Measurements from ENCODE around the gene KDM5B. TPM values are rescaled to one million over a fixed set of nuclear protein-coding genes. Genes with fewer than 3 reads are reported as not detected.

The KDM5B gene
- total RNA-seq, 1 experiment from 2014 or later, result 44.6 TPM

GRCh38 chr1:202710070-202711045 is 97.9 kb downstream of the KDM5B start, which contains the start of gene SYT2:
SYT2 (minus strand) TSS chr1:202710454; CDS start chr1:202605772, 104,682 bp downstream.
- Histone ChIP-seq H3K79me2 (ENCODE audit: insufficient read depth, low read length) (no peaks in the 10 kb centered on the region), H3K9ac (ENCODE audit: low read length) (no peak within 1 kb of the TSS), H3K4me2 (ENCODE audit: low read length) (no peak within 1 kb of the TSS), H3K27ac (ENCODE audit: low read depth, low read length) (no peak within 1 kb of the TSS), H3K4me1 (ENCODE audit: control insufficient read depth in 1 of 2, insufficient read depth in 2 of 2, low read length in 2 of 2) (no peaks in the 10 kb centered on the region), H3K9me2 (ENCODE audit: insufficient read depth) (no peaks in the 10 kb centered on the region), H4K20me1 (ENCODE audit: insufficient read depth) (no peaks in the 10 kb centered on the region), H3K4me3 (replicated peaks in 1 of 2; ENCODE audit: low read depth in 1 of 2, low read length in 2 of 2) (no peak within 1 kb of the TSS), H3K27me3 (ENCODE audit: insufficient read depth, low read length) (peaks cover 59% of the 10 kb centered on the region), H3K36me3 (ENCODE audit: control insufficient read depth in 1 of 2, insufficient read depth in 2 of 2, low read length in 2 of 2) (no peaks in the 10 kb centered on the region), H3K9me3 (ENCODE audit: control insufficient read depth in 1 of 2, insufficient read depth in 1 of 2, low read depth in 1 of 2, low read length in 2 of 2) (no peaks in the 10 kb centered on the region), H2AFZ (ENCODE audit: low read depth, low read length, poor library complexity, severe bottlenecking) (no peak within 1 kb of the TSS)
- ATAC-seq (no peak), DNase-seq (ENCODE audit: low read depth, low spot score) (no peak)
- ChIA-PET CTCF (no interaction called here), RAD21 (ENCODE audit: low non-redundant PET in 1 of 2, low total read pairs in 2 of 2, uncharacterized antibody in 2 of 2, unreplicated experiment in 2 of 2) (no interaction called here), POLR2A (no interaction called here)
- TF ChIP-seq EGR1 (IDR thresholded peaks at IDR 0.05; ENCODE audit: low read depth) (no peak), EZH2phosphoT487 (IDR thresholded peaks at IDR 0.05; ENCODE audit: borderline replicate concordance) (no peak), JUND (IDR thresholded peaks at IDR 0.05) (no peak), RAD21 (IDR thresholded peaks at IDR 0.05; ENCODE audit: low read depth) (no peak), EZH2 (IDR thresholded peaks at IDR 0.05) (no peak), ZNF274 (IDR thresholded peaks at IDR 0.05; ENCODE audit: low read depth, low read length) (no peak), SIN3A (IDR thresholded peaks at IDR 0.05; ENCODE audit: low read depth) (no peak), YY1 (IDR thresholded peaks at IDR 0.05; ENCODE audit: extremely low read depth, insufficient replicate concordance, low read depth, low read length) (no peak)
- intact Hi-C loops (cut with micrococcal nuclease), result loop anchor here (10.0 kb wide), 1 partner anchor 206 kb away; no protein-coding TSS in a partner anchor
- BruUV-seq (replicated peaks), result no TSS peak

Measured in HCT116 (cell line).